Measurements from ENCODE around the gene C5orf46.

Gene C5orf46

GRCh38 chr5:147887026-147887627 lies 19.2 kb downstream of the C5orf46 start:
- no peak overlapping the region for H3K4me3 ChIP-seq (ENCODE audit: low read depth, low read length)
- peak; percentile 68 for TF ChIP-seq CTCF (IDR thresholded peaks at IDR 0.05; ENCODE audit: low read depth, low read length)
- in situ Hi-C loops (cut with HindIII; ENCODE audit: low sequenced_read_pairs): no loop called here
- peak; percentile 55 for DNase-seq (ENCODE audit: low read depth, low spot score)

- no peak for TF ChIP-seq CTCF (IDR thresholded peaks at IDR 0.05; ENCODE audit: low read depth, low read length)
- H3K4me3 ChIP-seq (ENCODE audit: low read depth, low read length): no peak overlapping the region
- DNase-seq (ENCODE audit: low read depth, low spot score): no peak
- in situ Hi-C loops (cut with HindIII; ENCODE audit: low sequenced_read_pairs): no loop called here
These were observed 23.6 kb downstream of the C5orf46 start for GRCh38 chr5:147882586-147883313.

- no peak for DNase-seq (ENCODE audit: low read depth, low spot score)
- TF ChIP-seq CTCF (IDR thresholded peaks at IDR 0.05; ENCODE audit: low read depth, low read length): no peak
- no peak overlapping the region for H3K4me3 ChIP-seq (ENCODE audit: low read depth, low read length)
- in situ Hi-C loops (cut with HindIII; ENCODE audit: low sequenced_read_pairs): no loop called here
These were observed 25.9 kb downstream of the C5orf46 start for GRCh38 chr5:147880487-147880886.

- in situ Hi-C loops (cut with HindIII; ENCODE audit: low sequenced_read_pairs): no loop called here
- no peak for TF ChIP-seq CTCF (IDR thresholded peaks at IDR 0.05; ENCODE audit: low read depth, low read length)
- no peak for DNase-seq (ENCODE audit: low read depth, low spot score)
- no peak overlapping the region for H3K4me3 ChIP-seq (ENCODE audit: low read depth, low read length)
These were observed 26.6 kb downstream of the C5orf46 start for GRCh38 chr5:147879784-147880183.

- TF ChIP-seq CTCF (IDR thresholded peaks at IDR 0.05; ENCODE audit: low read depth, low read length): no peak
- no peak for DNase-seq (ENCODE audit: low read depth, low spot score)
- in situ Hi-C loops (cut with HindIII; ENCODE audit: low sequenced_read_pairs): no loop called here
- no peak within 1 kb of the TSS for H3K4me3 ChIP-seq (ENCODE audit: low read depth, low read length)
These were observed 28.1 kb downstream of the C5orf46 start, which contains the start of gene SCGB3A2 for GRCh38 chr5:147878066-147878759. Gene SCGB3A2 (plus strand): TSS chr5:147878711. CDS start chr5:147878804, 93 bp downstream.

GRCh38 chr5:147876626-147877025 lies 29.7 kb downstream of the C5orf46 start:
- in situ Hi-C loops (cut with HindIII; ENCODE audit: low sequenced_read_pairs): no loop called here
- DNase-seq (ENCODE audit: low read depth, low spot score): no peak
- no peak overlapping the region for H3K4me3 ChIP-seq (ENCODE audit: low read depth, low read length)
- TF ChIP-seq CTCF (IDR thresholded peaks at IDR 0.05; ENCODE audit: low read depth, low read length): no peak

Data from astrocyte of the spinal cord (primary cell).